PC-3 (cell line): ENCODE data around the gene USP32.
"Not testable (repeated sequence)": the region's sequence is repeated elsewhere in the genome, so short reads cannot be mapped to it uniquely, and the experiment has no call there.

Experiments used
- CTCF ChIP-seq: fragments of 300-600 bp; sonication (generic); conservative IDR thresholded peaks from 2 replicates; pipeline ENCODE4 v1.5.1; 2017; ENCODE audit warnings: antibody characterized with exemption, low read depth, mild to moderate bottlenecking, low read length
- EZH2 ChIP-seq: fragments of 300-600 bp; sonication (generic); IDR thresholded peaks from one replicate; pipeline ENCODE4 v1.6.1; 2017; ENCODE audit warnings: antibody characterized with exemption, mild to moderate bottlenecking, low read length; ENCODE audit not compliant: unreplicated experiment
- EZH2phosphoT487 ChIP-seq: fragments of 300-600 bp; sonication (generic); IDR thresholded peaks from 2 replicates; pipeline ENCODE4 v1.6.1; 2018; ENCODE audit warnings: mild to moderate bottlenecking, antibody characterized with exemption, low read length, borderline replicate concordance

- not testable (repeated sequence) for TF ChIP-seq CTCF, EZH2, EZH2phosphoT487
Measured at GRCh38 chr17:60176763-60177162, 215.2 kb downstream of the USP32 start.
